GM10847 (cell line): ENCODE measurements around the gene HDHD5.

Experiments used
- POLR2A ChIP-seq: IDR thresholded peaks from 2 replicates; pipeline ENCODE4 v1.6.1; 2011; ENCODE audit not compliant: insufficient read length; ENCODE audit errors: extremely low read depth

The HDHD5 gene

GRCh38 chr22:17158568-17159503 lies at the start of gene HDHD5:
HDHD5 (minus strand) TSS chr22:17159277; CDS start chr22:17159251, 26 bp downstream.
- peak; percentile 2 for TF ChIP-seq POLR2A

- no peak for TF ChIP-seq POLR2A
These were observed 46.4 kb upstream of the HDHD5 start for GRCh38 chr22:17205432-17205831.

GRCh38 chr22:17201285-17201945 lies 42.3 kb upstream of the HDHD5 start:
- TF ChIP-seq POLR2A, result no peak

- TF ChIP-seq POLR2A, result no peak
These were observed 40.1 kb upstream of the HDHD5 start for GRCh38 chr22:17199003-17199731.

GRCh38 chr22:17198170-17199002 lies 39.3 kb upstream of the HDHD5 start:
- TF ChIP-seq POLR2A, result no peak

- no peak for TF ChIP-seq POLR2A
These were observed 35.1 kb upstream of the HDHD5 start for GRCh38 chr22:17194213-17194612.

GRCh38 chr22:17192186-17192585 lies 33.1 kb upstream of the HDHD5 start:
- no peak for TF ChIP-seq POLR2A

GRCh38 chr22:17191163-17191784 lies 32.2 kb upstream of the HDHD5 start:
- no peak for TF ChIP-seq POLR2A

- TF ChIP-seq POLR2A, result no peak
These were observed 31.6 kb upstream of the HDHD5 start for GRCh38 chr22:17190702-17191101.

- TF ChIP-seq POLR2A, result no peak
These were observed 17.6 kb upstream of the HDHD5 start for GRCh38 chr22:17176715-17177114.

- TF ChIP-seq POLR2A, result no peak
These were observed 13.2 kb upstream of the HDHD5 start for GRCh38 chr22:17172029-17172833.

GRCh38 chr22:17171153-17172028 lies 12.3 kb upstream of the HDHD5 start:
- TF ChIP-seq POLR2A, result peak; percentile 39
